ENCODE results near the gene IL20RA. TPM values are rescaled to one million over a fixed set of nuclear protein-coding genes. Genes with fewer than 3 reads are reported as not detected.

Gene IL20RA
- total RNA-seq, 1 donor from 2014 or later: 10.9 TPM

DNA sequence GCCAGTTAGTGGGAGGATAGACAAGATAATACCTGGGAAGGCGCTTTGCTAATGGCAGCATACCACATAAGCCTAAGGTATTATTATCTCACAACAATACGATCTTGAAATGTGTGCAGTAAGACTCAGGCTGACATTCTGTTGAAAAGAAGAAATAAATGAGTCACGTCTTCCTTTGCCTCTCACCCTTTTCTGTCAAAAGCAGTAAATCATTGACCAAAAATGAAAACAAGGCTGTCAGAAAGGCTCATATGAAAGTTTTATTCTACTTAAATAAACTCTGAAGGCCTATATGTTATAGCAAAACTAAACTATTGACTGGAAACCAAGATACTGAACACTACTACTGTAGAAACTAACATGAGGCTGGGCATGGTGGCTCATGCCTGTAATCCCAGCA is 43.1 kb upstream of the IL20RA start:
- DNase-seq (no peak), ATAC-seq (no peak)
- H3K4me1 ChIP-seq: no peaks in the 10 kb centered on the region
- no peak overlapping the region for H3K27ac ChIP-seq
- no peaks in the 10 kb centered on the region for H3K9me3 ChIP-seq
- TF ChIP-seq, protein P1, sequence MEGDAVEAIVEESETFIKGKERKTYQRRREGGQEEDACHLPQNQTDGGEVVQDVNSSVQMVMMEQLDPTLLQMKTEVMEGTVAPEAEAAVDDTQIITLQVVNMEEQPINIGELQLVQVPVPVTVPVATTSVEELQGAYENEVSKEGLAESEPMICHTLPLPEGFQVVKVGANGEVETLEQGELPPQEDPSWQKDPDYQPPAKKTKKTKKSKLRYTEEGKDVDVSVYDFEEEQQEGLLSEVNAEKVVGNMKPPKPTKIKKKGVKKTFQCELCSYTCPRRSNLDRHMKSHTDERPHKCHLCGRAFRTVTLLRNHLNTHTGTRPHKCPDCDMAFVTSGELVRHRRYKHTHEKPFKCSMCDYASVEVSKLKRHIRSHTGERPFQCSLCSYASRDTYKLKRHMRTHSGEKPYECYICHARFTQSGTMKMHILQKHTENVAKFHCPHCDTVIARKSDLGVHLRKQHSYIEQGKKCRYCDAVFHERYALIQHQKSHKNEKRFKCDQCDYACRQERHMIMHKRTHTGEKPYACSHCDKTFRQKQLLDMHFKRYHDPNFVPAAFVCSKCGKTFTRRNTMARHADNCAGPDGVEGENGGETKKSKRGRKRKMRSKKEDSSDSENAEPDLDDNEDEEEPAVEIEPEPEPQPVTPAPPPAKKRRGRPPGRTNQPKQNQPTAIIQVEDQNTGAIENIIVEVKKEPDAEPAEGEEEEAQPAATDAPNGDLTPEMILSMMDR (IDR thresholded peaks at IDR 0.05): no peak
- no peaks in the 10 kb centered on the region for H3K27me3 ChIP-seq (ENCODE audit: low read depth)
- H3K36me3 ChIP-seq: no peaks in the 10 kb centered on the region
- H3K4me3 ChIP-seq: no peak overlapping the region
- intact Hi-C loops (cut with DNase I): no loop called here

DNA sequence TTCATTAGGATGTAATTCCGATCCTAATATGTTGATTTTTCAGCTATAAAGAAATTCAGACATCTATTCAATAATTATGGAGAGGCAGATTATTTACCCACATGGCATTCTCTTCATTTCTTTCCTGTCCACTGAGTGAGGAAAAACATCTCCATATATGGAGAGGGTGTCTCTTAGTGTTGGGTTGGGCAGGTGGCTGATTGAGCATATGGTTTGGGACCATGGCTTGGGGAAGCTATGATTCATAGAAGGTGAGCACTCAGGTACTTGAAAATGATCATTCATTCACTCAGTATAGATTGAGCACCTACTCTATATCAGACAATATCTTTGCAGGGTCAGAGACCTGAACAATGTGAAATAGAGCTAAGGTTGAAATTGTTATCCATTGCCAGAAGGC is 41.3 kb upstream of the IL20RA start:
- TF ChIP-seq, protein P1 (IDR thresholded peaks at IDR 0.05): no peak
- H3K27ac ChIP-seq: no peak overlapping the region
- H3K9me3 ChIP-seq: no peaks in the 10 kb centered on the region
- H3K4me3 ChIP-seq: no peak overlapping the region
- ATAC-seq: no peak
- H3K27me3 ChIP-seq (ENCODE audit: low read depth): no peaks in the 10 kb centered on the region
- H3K4me1 ChIP-seq: no peaks in the 10 kb centered on the region
- no peaks in the 10 kb centered on the region for H3K36me3 ChIP-seq
- intact Hi-C loops (cut with DNase I): no loop called here
- DNase-seq: no peak

DNA sequence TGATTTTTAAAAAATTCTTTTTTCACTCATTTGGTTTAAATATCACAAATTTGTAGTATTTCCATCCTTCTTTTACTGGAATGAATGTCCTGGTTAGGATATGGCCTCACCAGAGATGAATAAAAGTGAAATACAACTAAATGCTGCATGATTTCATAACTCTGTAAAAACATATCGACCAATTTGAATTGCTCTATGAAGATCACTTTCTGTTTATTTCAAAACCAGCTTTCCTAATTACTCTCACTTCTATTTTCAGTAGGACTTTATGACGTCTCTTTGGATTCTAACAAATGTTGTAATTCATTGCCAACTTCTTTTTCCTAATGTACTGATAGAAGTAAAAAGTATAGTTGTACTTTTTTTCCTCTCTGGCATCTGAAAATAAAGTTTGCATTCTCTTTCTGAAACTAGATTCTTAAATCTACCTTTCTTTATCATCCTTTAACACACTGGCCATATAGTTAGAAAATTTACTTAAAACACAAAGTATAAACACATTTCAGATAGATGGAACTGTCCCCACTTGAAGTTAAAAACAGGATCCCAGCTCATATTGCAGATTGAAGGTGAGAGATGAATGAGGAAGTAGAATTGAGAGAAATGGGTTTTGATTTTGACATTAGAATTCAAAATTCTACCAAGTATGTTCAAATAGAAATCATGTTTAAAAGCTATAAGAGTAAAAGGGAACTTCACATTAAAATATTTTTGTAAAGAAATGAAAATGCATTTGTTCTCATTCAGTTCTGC is 40.3 kb upstream of the IL20RA start:
- TF ChIP-seq, protein P1 (IDR thresholded peaks at IDR 0.05): no peak
- ATAC-seq (no peak), DNase-seq (no peak)
- H3K4me3 ChIP-seq: no peak overlapping the region
- intact Hi-C loops (cut with DNase I): no loop called here
- no peaks in the 10 kb centered on the region for H3K4me1 ChIP-seq
- H3K36me3 ChIP-seq: no peaks in the 10 kb centered on the region
- H3K9me3 ChIP-seq: no peaks in the 10 kb centered on the region
- H3K27me3 ChIP-seq (ENCODE audit: low read depth): no peaks in the 10 kb centered on the region
- H3K27ac ChIP-seq: no peak overlapping the region

DNA sequence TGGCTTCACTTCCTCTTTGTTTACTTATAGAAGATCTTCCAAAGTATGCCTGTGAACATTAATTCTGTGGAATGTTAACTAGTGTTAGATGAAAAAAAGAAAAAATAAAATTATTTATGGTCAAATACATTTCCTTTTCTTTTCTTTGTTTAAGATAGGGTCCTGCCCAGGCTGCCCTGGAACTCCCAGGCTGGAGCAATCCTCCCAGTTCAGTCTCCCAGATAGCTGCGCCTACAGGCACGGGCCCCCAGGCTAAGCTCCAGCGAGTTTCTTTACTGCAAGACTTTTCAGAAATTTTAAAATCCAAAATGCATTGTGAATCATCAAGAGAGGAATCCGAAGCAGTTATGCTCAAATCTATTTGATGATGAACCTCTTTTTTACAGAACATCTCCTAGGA is 39.3 kb upstream of the IL20RA start:
- TF ChIP-seq, protein P1 (IDR thresholded peaks at IDR 0.05): no peak

DNA sequence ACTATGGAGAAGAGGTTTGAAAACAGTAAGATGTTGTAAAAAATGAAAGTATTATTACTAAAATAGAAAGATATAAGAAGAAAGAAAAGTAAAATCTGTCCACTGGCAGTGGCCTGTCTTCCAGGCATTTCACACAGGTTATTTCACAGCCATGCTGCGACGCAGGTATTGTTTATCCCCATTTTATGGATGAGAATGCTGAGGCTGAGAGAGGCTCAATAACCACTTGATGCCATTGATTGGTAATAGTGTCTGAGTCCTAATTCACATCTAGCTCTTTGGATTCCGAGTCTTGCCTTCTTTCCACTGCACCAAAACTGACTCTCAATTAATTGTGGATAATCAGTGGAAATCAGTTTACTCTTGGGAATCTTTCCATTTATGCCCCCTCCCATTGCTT is 37.2 kb upstream of the IL20RA start:
- Histone ChIP-seq H3K36me3 (no peaks in the 10 kb centered on the region), H3K4me1 (no peaks in the 10 kb centered on the region), H3K27ac (no peak overlapping the region), H3K27me3 (ENCODE audit: low read depth) (no peaks in the 10 kb centered on the region), H3K4me3 (no peak overlapping the region), H3K9me3 (no peaks in the 10 kb centered on the region)
- intact Hi-C loops (cut with DNase I): no loop called here
- TF ChIP-seq, protein P1 (IDR thresholded peaks at IDR 0.05): no peak
- ATAC-seq (no peak), DNase-seq (no peak)

More for the DNA sequence above, 39.3 kb upstream of the IL20RA start:
- no peaks in the 10 kb centered on the region for H3K27me3 ChIP-seq (ENCODE audit: low read depth)
- no peaks in the 10 kb centered on the region for H3K4me1 ChIP-seq
- H3K9me3 ChIP-seq: no peaks in the 10 kb centered on the region
- H3K36me3 ChIP-seq: no peaks in the 10 kb centered on the region
- no peak overlapping the region for H3K4me3 ChIP-seq
- intact Hi-C loops (cut with DNase I): no loop called here
- no peak overlapping the region for H3K27ac ChIP-seq
- DNase-seq (no peak), ATAC-seq (no peak)
